Osteoblast (primary cell): ENCODE results near the gene PPP4R3A. TPM values are rescaled to one million over a fixed set of nuclear protein-coding genes. Genes with fewer than 3 reads are reported as not detected.

Source experiments
- DNase-seq: peaks from one replicate; pipeline ENCODE4 v3.0.0; 2011; ENCODE audit warnings: low spot score, mixed read lengths; ENCODE audit not compliant: insufficient read length; ENCODE audit errors: missing footprints
- H2AFZ ChIP-seq: 2 replicates; pipeline ENCODE4 v1.6.0; 2011; ENCODE audit warnings: mild to moderate bottlenecking, low read length
- H3K27ac ChIP-seq: 2 replicates; pipeline ENCODE4 v1.5.1; 2011; ENCODE audit warnings: mild to moderate bottlenecking, low read depth, low read length, moderate library complexity
- H3K27me3 ChIP-seq: 2 replicates; pipeline ENCODE4 v1.6.0; 2012; ENCODE audit warnings: mild to moderate bottlenecking, control low read depth, inconsistent platforms, low read length, moderate library complexity; ENCODE audit not compliant: insufficient read depth
- H3K36me3 ChIP-seq: 2 replicates; pipeline ENCODE4 v1.5.1; 2011; ENCODE audit warnings: mild to moderate bottlenecking, low read length, control low read depth, moderate library complexity; ENCODE audit not compliant: insufficient read depth
- H3K4me1 ChIP-seq: 2 replicates; pipeline ENCODE4 v1.5.1; 2011; ENCODE audit warnings: mild to moderate bottlenecking, low read length, control low read depth, moderate library complexity; ENCODE audit not compliant: insufficient read depth
- H3K4me2 ChIP-seq: 2 replicates; pipeline ENCODE4 v1.6.0; 2011; ENCODE audit warnings: mild to moderate bottlenecking, low read length; ENCODE audit not compliant: insufficient read depth
- H3K4me3 ChIP-seq: fragments of 200-600 bp; sonication (generic); 3 replicates; pipeline ENCODE4 v1.5.1; 2012; ENCODE audit warnings: mild to moderate bottlenecking, low read length, inconsistent platforms; ENCODE audit not compliant: insufficient read depth
- H3K79me2 ChIP-seq: 2 replicates; pipeline ENCODE4 v1.6.0; 2012; ENCODE audit warnings: mild to moderate bottlenecking, low read length, control low read depth, inconsistent platforms; ENCODE audit not compliant: insufficient read depth
- H3K9me3 ChIP-seq: 2 replicates; pipeline ENCODE4 v1.5.1; 2011; ENCODE audit warnings: low read depth, low read length, control low read depth
- H4K20me1 ChIP-seq: 2 replicates; pipeline ENCODE4 v1.6.0; 2012; ENCODE audit warnings: mild to moderate bottlenecking, low read length, control low read depth; ENCODE audit not compliant: insufficient read depth
- CTCF ChIP-seq: IDR thresholded peaks from 2 replicates; pipeline ENCODE4 v1.5.1; 2011; ENCODE audit warnings: mild to moderate bottlenecking, low read depth, low read length, moderate library complexity; ENCODE audit errors: extremely low read depth
- total RNA-seq: library from RNA; depleted of rRNA; stranded (reverse); fragments of >200 nt; gene quantifications from 2 replicates; pipeline ENCODE4 v1.2.3, GENCODE V29; 2012

PPP4R3A gene
- total RNA-seq, 1 donor = 43.4 TPM

GRCh38 chr14:91424813-91425530 is 85.1 kb downstream of the PPP4R3A start:
- Histone ChIP-seq H3K9me3 (no peaks in the 10 kb centered on the region), H4K20me1 (no peaks in the 10 kb centered on the region), H3K36me3 (no peaks in the 10 kb centered on the region), H3K4me3 (no peak overlapping the region), H3K4me1 (no peaks in the 10 kb centered on the region), H3K4me2 (no peak overlapping the region), H3K79me2 (no peaks in the 10 kb centered on the region), H3K27ac (no peak overlapping the region), H2AFZ (no peak overlapping the region), H3K27me3 (no peaks in the 10 kb centered on the region)
- DNase-seq = no peak
- TF ChIP-seq CTCF = no peak

GRCh38 chr14:91420686-91421085 is 89.4 kb downstream of the PPP4R3A start:
- Histone ChIP-seq H3K4me2 (no peak overlapping the region), H3K27me3 (peaks cover 32% of the 10 kb centered on the region), H2AFZ (no peak overlapping the region), H3K27ac (no peak overlapping the region), H3K4me1 (peaks cover 7% of the 10 kb centered on the region), H3K9me3 (no peaks in the 10 kb centered on the region), H3K79me2 (no peaks in the 10 kb centered on the region), H3K4me3 (no peak overlapping the region), H4K20me1 (no peaks in the 10 kb centered on the region), H3K36me3 (no peaks in the 10 kb centered on the region)
- no peak for TF ChIP-seq CTCF
- DNase-seq = no peak

GRCh38 chr14:91419451-91419850 is 90.7 kb downstream of the PPP4R3A start:
- H3K4me2 ChIP-seq = no peak overlapping the region

More at GRCh38 chr14:91419451-91419850, 90.7 kb downstream of the PPP4R3A start:
- no peak overlapping the region for H2AFZ ChIP-seq
- DNase-seq = no peak
- H3K27ac ChIP-seq = no peak overlapping the region
- H3K36me3 ChIP-seq = no peaks in the 10 kb centered on the region
- peaks cover 40% of the 10 kb centered on the region for H3K27me3 ChIP-seq
- TF ChIP-seq CTCF = no peak
- H3K4me1 ChIP-seq = peaks cover 7% of the 10 kb centered on the region
- H3K4me3 ChIP-seq = no peak overlapping the region
- H3K9me3 ChIP-seq = no peaks in the 10 kb centered on the region
- no peaks in the 10 kb centered on the region for H4K20me1 ChIP-seq
- no peaks in the 10 kb centered on the region for H3K79me2 ChIP-seq
